CD14-positive monocyte (primary cell): Measurements from ENCODE around the gene MEGF6. TPM values are rescaled to one million over a fixed set of nuclear protein-coding genes. Genes with fewer than 3 reads are reported as not detected.

Experiments
- DNase-seq, 3 donors: peaks; one replicate each; pipeline ENCODE4 v3.0.0-alpha.2; 2011 to 2022
- H2AFZ ChIP-seq: 2 replicates; pipeline ENCODE4 v1.6.0; 2012; ENCODE audit warnings: mild to moderate bottlenecking, low read depth, low read length, inconsistent platforms; ENCODE audit not compliant: insufficient read depth, poor library complexity, severe bottlenecking
- H3K27ac ChIP-seq, 2 donors: 1 replicate in 1 of 2; 2 replicates in 1 of 2; pipeline ENCODE4 v1.5.1; 2012 to 2013; ENCODE audit warnings: low read length in 2 of 2, control low read depth in 1 of 2, inconsistent platforms in 1 of 2, low read depth in 1 of 2, mild to moderate bottlenecking in 1 of 2
- H3K27me3 ChIP-seq, 2 donors: one replicate each; pipeline versions ENCODE4 v1.6.0 to v1.6.1; 2011 to 2013; ENCODE audit warnings: low read length in 2 of 2; ENCODE audit not compliant: control insufficient read depth in 2 of 2, insufficient read depth in 2 of 2
- H3K36me3 ChIP-seq, 2 donors: replicated peaks in 1 of 2; 1 replicate in 1 of 2; 2 replicates in 1 of 2; pipeline versions ENCODE4 v1.5.1 to v1.6.1; 2012 to 2013; ENCODE audit warnings: low read length in 2 of 2, control low read depth in 1 of 2, inconsistent platforms in 1 of 2, mild to moderate bottlenecking in 1 of 2; ENCODE audit not compliant: insufficient read depth in 2 of 2, control insufficient read depth in 1 of 2
- H3K4me1 ChIP-seq, 2 donors: 1 replicate in 1 of 2; 2 replicates in 1 of 2; pipeline versions ENCODE4 v1.5.1 to v1.6.1; 2012 to 2013; ENCODE audit warnings: low read length in 2 of 2, control low read depth in 1 of 2, inconsistent platforms in 1 of 2, mild to moderate bottlenecking in 1 of 2, moderate library complexity in 1 of 2; ENCODE audit not compliant: insufficient read depth in 2 of 2, control insufficient read depth in 1 of 2
- H3K4me2 ChIP-seq: replicated peaks from 2 replicates; pipeline ENCODE3; 2012; ENCODE audit warnings: low read length, moderate library complexity, mild to moderate bottlenecking; ENCODE audit not compliant: poor library complexity, severe bottlenecking; ENCODE audit errors: extremely low read depth
- H3K4me3 ChIP-seq, 3 experiments: fragments of 200-600 bp in 1 of 3; sonication (generic) in 1 of 3; replicated peaks in 1 of 3; 1 replicate in 2 of 3; 2 replicates in 1 of 3; pipeline ENCODE4 v1.5.1; 2011 to 2013; ENCODE audit warnings: low read length in 3 of 3, mild to moderate bottlenecking in 3 of 3, control low read depth in 2 of 3, low read depth in 2 of 3, inconsistent platforms in 1 of 3, moderate library complexity in 1 of 3
- H3K79me2 ChIP-seq: 2 replicates; pipeline ENCODE4 v1.6.0; 2012; ENCODE audit warnings: mild to moderate bottlenecking, control low read depth, inconsistent platforms, low read length, moderate library complexity; ENCODE audit not compliant: insufficient read depth
- H3K9ac ChIP-seq: 2 replicates; pipeline ENCODE4 v1.6.0; 2017; ENCODE audit warnings: low read length, mild to moderate bottlenecking; ENCODE audit not compliant: insufficient read depth, poor library complexity, severe bottlenecking
- H3K9me3 ChIP-seq, 2 donors: replicated peaks in 1 of 2; 1 replicate in 1 of 2; 2 replicates in 1 of 2; pipeline versions ENCODE4 v1.5.1 to v1.6.1; 2012 to 2013; ENCODE audit warnings: low read length in 2 of 2, control low read depth in 1 of 2; ENCODE audit not compliant: control insufficient read depth in 1 of 2, insufficient read depth in 1 of 2
- H4K20me1 ChIP-seq: 2 replicates; pipeline ENCODE4 v1.6.0; 2012; ENCODE audit warnings: mild to moderate bottlenecking, low read length, control low read depth, moderate library complexity; ENCODE audit not compliant: insufficient read depth
- H3K27ac Mint-ChIP-seq, 7 donors: one replicate each; pipeline ENCODE4 v1.8.0; 2020; ENCODE audit warnings: mild to moderate bottlenecking in 7 of 7, mixed read lengths in 7 of 7, moderate library complexity in 6 of 7, inconsistent platforms in 2 of 7
- H3K27me3 Mint-ChIP-seq, 3 donors: one replicate each; pipeline ENCODE4 v1.8.0; 2021 to 2022; ENCODE audit warnings: low read depth in 3 of 3, mild to moderate bottlenecking in 3 of 3, mixed read lengths in 3 of 3, moderate library complexity in 3 of 3, inconsistent platforms in 1 of 3
- H3K36me3 Mint-ChIP-seq, 2 donors: one replicate each; pipeline ENCODE4 v1.8.0; 2020; ENCODE audit warnings: mixed read lengths in 2 of 2, inconsistent platforms in 1 of 2, mild to moderate bottlenecking in 1 of 2
- H3K4me1 Mint-ChIP-seq: one replicate; pipeline ENCODE4 v1.8.0; 2020; ENCODE audit warnings: mild to moderate bottlenecking, mixed read lengths
- H3K4me3 Mint-ChIP-seq, 2 donors: one replicate each; pipeline ENCODE4 v1.8.0; 2020; ENCODE audit warnings: mild to moderate bottlenecking in 2 of 2, mixed read lengths in 2 of 2, moderate library complexity in 1 of 2
- H3K9me3 Mint-ChIP-seq, 7 donors: one replicate each; pipeline ENCODE4 v1.8.0; 2020 to 2022; ENCODE audit warnings: mixed read lengths in 7 of 7, mild to moderate bottlenecking in 6 of 7, moderate library complexity in 6 of 7, inconsistent platforms in 2 of 7
- CTCF ChIP-seq: fragments of 200-600 bp; IDR thresholded peaks from one replicate; pipeline ENCODE4 v1.8.0; 2022; ENCODE audit warnings: antibody characterized with exemption, mild to moderate bottlenecking
- WGBS: methylation state at CpG from one replicate; pipeline ENCODE4 v1.1.5; 2013; ENCODE audit warnings: missing lambda C conversion rate; ENCODE audit not compliant: insufficient coverage; 5-methylcytosine and 5-hydroxymethylcytosine counted together
- intact Hi-C, 2 donors: fragments of 100-400 bp; cut with micrococcal nuclease; formaldehyde crosslinking; loops; one replicate each; pipeline versions ENCODE4 v1.15.0 to v1.15.1; 2023
- polyA plus RNA-seq, 3 donors: library from polyadenylated mRNA; depleted of rRNA in 1 of 3; unstranded in 2 of 3; stranded (reverse) in 1 of 3; fragments of 300-500 nt in 2 of 3; fragments of >200 nt in 1 of 3; fragmentation: Illumina TruSeq in 2 of 3; gene quantifications; 1 replicate in 2 of 3; 2 replicates in 1 of 3; pipeline ENCODE4 v1.2.3, GENCODE V29; 2012 to 2021

MEGF6 gene
- polyA plus RNA-seq, 3 donors: 0.39 to 3.8 (median 1.2) TPM

- Histone ChIP-seq H3K9ac (peak overlapping the region; percentile 49), H4K20me1 (no peaks in the 10 kb centered on the region), H3K4me2 (peak overlapping the region; percentile 75), H2AFZ (peak overlapping the region; percentile 41), H3K27ac (no peak overlapping the region), H3K27me3 (peaks cover 5 to 22% of the 10 kb centered on the region in 2 donors), H3K79me2 (no peaks in the 10 kb centered on the region), H3K36me3 (no peaks in the 10 kb centered on the region), H3K9me3 (no peaks in the 10 kb centered on the region), H3K4me3 (peak overlapping the region in 2 of 3 experiments; percentile 23 to 67), H3K4me1 (peaks cover 7 to 13% of the 10 kb centered on the region in 2 donors)
- WGBS: 12% methylated on average over 33 of the region's 46 CpGs
- Mint-ChIP-seq H3K27me3 (peaks cover 11 to 45% (median 35%) of the 10 kb centered on the region in 3 donors), H3K4me3 (peak overlapping the region; percentile 67 to 85), H3K9me3 (no peaks in the 10 kb centered on the region), H3K27ac (no peak overlapping the region), H3K36me3 (no peaks in the 10 kb centered on the region), H3K4me1 (peaks cover 6% of the 10 kb centered on the region)
- no peak for TF ChIP-seq CTCF
- intact Hi-C loops: no loop called here
- no peak for DNase-seq
These were observed 156.3 kb downstream of the MEGF6 start for GRCh38 chr1:3454811-3455618.

GRCh38 chr1:3453891-3454810, 157.2 kb downstream of the MEGF6 start, which contains the start of gene ARHGEF16:
ARHGEF16 (plus strand) TSS chr1:3454665; CDS start chr1:3463085, 8,420 bp downstream.
- TF ChIP-seq CTCF: peak; percentile 20
- Mint-ChIP-seq H3K27me3 (peaks cover 12 to 50% (median 35%) of the 10 kb centered on the region in 3 donors), H3K36me3 (no peaks in the 10 kb centered on the region), H3K9me3 (peaks cover 0 to 2% (median 0%) of the 10 kb centered on the region in 7 donors), H3K27ac (no peak within 1 kb of the TSS), H3K4me3 (peak within 1 kb of the TSS; percentile 67 to 85), H3K4me1 (peaks cover 6% of the 10 kb centered on the region)
- peak within 1 kb of the TSS in 2 of 3 experiments; percentile 23 to 67 for H3K4me3 ChIP-seq
- peaks cover 5 to 22% of the 10 kb centered on the region in 2 donors for H3K27me3 ChIP-seq
- WGBS: 5% methylated on average over 84 of the region's 84 CpGs
- H3K9me3 ChIP-seq: no peaks in the 10 kb centered on the region
- H3K27ac ChIP-seq: no peak within 1 kb of the TSS
- H3K9ac ChIP-seq: peak within 1 kb of the TSS; percentile 49
- intact Hi-C loops: loop anchor here in 1 of 2 donors (1.0 kb wide), 1 partner anchor 30 kb away; no protein-coding TSS in a partner anchor
- H3K79me2 ChIP-seq: no peaks in the 10 kb centered on the region
- peak within 1 kb of the TSS; percentile 46 for H2AFZ ChIP-seq
- H3K4me2 ChIP-seq: peak within 1 kb of the TSS; percentile 75
- DNase-seq: peak; percentile 2 to 18 (median 3)
- peaks cover 7 to 13% of the 10 kb centered on the region in 2 donors for H3K4me1 ChIP-seq
- no peaks in the 10 kb centered on the region for H4K20me1 ChIP-seq
- H3K36me3 ChIP-seq: no peaks in the 10 kb centered on the region
